Stimulated activated CD4-positive, alpha-beta T cell treated with anti-CD3 and anti-CD28 coated beads, TNF-alpha, amount 100 ng/mL, for 48 hours (primary cell): Measurements from ENCODE around the gene FES.
"Not testable (repeated sequence)": the region's sequence is repeated elsewhere in the genome, so short reads cannot be mapped to it uniquely, and the experiment has no call there.

ENCODE experiments used
- DNase-seq, 3 donors: peaks; one replicate each; pipeline ENCODE4 v3.0.0-alpha.2; 2020; ENCODE audit warnings: low read depth in 3 of 3

FES gene

DNA sequence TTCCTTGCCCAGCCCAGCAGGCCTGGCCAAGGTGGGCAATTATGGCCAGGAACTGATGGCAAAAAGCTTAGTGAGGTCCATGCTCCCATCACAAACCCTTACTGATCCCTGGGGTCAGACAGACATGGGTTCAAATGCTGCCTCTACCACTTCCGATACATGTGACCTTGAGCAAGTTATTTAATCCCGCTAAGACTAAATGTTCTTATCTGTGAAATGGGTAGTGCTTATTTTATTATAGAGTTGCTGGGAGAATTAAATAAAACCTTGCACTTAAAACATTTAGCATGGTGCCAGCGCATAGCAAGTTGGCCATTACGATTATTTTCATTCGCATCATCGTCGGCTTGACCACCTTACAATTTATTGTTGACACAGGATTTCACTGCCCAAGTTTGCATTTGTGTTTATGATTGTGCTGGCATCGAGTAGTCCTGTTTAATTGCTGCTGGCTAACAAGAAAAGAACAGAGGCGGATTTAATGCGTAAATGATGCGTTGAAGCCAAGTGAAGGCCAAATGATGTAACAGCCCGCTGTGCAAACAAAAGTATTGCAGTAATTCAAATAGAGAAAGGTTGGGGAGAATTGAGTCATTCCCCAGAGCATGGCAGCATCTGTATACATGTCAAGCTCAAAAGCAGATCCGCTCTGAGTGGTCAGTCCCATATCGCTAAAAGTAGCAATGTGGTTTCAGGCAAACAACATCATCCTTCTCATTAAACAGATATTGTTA lies 23.2 kb upstream of the FES start:
- no peak for DNase-seq

DNA sequence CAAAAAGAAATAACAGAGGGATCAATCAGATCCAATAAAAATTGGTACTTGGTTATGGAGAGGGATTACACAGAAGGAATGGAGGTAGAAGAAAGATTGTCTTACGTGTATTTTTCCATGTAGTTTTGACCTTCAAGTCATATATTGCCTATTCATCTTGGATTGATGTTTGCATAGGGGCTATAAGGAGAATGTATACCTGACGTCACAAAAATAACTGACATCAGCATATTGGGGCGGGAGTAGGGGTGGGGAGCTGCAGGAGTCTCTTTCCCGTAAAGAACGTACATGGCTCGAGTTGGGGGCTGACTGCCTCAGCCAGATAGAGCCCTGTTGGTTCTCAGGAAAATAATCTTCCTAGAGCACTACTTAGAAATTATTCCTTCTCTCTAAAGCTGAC lies 21.8 kb upstream of the FES start:
- DNase-seq = no peak

DNA sequence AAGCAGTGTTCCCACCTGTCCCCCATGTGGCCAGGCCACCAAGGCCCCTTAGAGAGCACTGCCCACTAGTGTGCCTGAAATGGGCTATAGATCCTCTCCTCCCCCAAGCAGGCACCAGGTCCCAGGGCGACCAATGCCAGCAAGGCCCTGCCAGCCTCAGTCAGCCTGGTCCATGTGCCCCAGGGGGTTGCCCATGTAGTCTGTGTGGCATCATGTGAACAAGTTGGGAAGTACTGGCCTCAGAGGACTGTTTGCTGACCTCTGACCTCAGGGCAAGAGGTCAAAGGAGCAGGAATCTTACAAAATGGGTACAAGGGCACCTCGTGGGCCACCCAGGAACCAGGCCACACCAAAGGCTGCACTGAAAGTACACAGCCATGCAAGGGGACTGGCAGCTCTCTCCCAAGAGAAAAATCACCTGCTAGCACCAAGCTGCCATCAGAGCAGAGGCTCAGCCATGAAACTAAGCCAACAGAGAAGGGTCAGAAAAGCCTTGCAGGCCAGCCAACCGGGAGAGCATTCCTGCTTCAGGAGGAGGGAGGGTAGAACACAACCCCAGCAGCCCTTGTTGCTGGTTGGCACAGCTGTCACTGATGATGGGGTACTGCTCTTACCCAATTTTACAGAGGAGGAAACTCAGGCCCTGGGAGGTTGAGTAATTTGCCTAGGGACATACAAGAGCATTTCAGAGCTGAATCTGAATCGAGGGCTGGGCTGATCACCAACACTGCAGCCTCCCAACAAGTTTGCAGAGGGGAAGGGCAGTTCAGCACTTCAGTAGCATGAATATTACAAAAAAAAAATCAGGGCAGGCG lies 21.1 kb upstream of the FES start:
- DNase-seq = no peak

DNA sequence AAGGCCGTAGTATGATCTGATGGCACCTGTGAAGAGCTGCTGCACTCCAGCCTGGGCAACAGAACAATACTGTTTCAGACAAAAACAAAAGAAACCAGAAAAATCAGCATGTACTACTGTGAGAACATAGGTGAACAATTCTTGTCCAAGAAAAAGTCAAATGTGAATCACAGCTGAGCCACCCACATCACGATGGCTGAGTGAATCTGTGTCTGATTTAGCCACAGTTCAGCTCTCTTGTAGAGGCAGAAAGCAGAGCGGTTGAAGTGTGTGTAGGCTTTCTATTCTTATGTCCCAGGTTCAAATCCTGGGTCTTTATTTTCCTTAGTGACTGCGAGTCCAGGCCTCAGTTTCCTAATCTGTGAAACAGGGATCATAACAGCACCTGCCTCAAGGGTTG lies 20.3 kb upstream of the FES start:
- DNase-seq = no peak

DNA sequence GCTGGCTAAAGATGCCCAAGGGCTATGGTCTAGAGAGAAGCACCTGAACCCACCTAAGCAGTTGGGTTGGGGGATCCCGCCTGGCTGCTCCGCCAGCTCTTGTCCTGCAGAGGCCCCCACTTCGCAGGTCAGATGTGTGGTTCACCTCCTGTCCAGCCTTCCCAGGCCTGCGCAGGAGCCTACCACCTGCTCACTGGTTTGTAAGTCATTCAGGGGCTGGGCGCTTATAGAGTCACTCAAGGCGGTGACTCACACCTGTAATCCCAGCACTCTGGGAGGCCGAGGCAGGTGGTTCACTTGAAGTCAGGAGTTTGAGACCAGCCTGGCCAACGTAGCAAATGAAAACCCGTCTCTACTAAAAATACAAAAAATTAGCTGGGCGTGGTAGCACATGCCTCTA lies 19.8 kb upstream of the FES start:
- no peak for DNase-seq

DNA sequence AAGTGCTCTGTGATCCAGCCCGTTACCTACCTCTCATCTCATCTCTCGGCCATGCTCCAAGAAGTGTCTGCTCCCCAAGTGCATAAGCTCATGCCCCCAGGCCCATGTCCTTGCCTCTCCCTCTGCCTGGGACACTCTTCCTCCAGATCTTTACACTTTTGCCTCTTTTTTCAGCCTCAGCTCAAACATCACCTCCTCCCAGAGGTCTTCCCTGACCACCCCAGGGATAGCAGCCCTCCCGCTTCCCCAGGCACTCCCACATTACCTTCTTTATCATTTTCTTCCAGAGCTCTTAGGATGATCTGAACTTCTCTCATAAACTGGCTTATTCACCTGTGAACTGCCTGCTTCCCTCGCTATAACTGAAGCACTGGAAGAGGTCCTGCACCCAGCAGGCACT lies 18.6 kb upstream of the FES start:
- DNase-seq = no peak

DNA sequence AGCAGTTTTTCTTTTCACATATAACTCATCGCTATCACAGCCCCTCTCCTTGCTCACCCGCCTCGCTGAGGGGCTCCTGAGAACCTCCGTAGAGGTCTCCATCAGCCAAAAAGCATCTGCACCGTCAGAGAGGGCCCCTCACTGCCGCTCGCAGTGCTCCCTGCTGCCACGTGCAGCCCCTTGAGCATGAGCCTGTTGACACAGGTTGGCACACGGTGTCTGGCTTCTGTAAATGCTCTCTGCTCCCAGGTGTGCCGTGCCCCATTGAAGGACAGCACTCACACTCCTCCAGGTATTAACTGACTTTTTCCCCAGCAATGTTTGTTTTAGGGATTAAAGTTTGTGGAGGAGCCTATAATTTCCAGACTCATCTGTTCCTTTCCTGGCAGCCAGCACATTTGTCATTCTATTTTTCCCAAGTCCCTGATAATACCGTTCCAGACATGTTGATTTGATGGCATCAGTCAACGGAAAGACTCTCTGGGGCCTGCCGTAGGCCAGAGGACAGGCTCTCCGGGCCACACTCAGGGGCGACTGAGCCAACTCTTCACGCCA lies 18.1 kb upstream of the FES start:
- no peak for DNase-seq

DNA sequence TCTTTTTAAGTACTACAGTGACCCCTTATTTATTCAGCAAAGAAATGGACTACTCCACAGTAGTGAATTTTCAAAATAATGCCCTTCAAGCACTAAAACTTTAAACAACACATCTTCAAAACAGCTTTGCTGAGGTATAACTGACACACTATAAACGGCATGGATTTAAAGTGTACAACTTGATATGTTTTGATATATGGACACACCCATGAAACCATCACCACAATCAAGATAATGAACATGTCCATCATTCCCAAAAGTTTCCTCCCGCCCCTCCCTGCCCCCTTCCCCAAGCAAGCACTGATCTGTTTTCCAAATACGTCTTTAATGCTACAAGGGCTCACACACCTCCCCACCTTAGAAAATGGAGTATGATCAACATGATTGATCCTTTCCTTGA lies 17.5 kb upstream of the FES start:
- DNase-seq = no peak

DNA sequence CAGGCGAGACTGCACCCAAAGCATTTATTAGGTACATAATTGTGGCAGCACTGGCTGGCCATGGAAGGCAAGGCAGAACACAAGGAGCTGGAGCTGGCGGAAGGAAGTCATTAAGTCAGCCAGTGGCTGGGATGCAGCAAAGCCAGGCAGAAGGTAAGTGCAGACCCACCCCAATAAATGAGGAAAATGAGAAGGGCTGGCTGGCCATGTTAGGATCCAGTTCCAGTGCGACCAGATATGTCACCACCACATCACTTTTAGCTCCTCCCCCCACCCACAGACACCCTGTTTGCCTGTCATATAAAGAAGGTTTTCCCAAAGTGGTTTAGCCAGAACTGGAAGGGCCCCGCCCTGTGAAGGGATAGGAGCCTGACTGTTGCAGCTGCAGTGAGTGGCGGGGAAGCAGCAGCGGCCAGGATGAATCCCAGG lies 16.0 kb upstream of the FES start, which contains the start of gene FURIN:
TSS of gene FURIN (plus strand) at position 328 of the 429 bp plus-strand sequence. CDS start 7,153 bp downstream, outside the sequence.
- DNase-seq = no peak

DNA sequence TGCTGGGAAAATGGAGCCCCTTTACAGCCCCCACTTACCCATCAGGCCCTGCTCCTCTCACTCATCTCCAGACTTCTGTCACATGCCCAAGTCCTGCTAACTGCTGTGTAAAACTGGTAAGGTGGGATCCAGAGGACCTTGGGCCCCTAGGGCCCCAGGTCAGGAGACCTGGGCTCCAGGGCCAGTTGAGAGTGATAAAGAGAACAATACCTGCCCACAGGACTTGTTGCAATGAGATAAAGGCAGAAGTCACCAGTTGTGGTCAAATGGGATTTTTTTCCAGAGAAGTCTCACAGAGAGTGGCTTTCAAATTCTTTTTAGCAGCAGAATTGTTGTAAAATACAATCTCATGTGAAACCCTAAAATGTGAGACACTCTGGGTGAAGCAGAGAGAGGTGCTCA lies 15.2 kb upstream of the FES start:
- no peak for DNase-seq

DNA sequence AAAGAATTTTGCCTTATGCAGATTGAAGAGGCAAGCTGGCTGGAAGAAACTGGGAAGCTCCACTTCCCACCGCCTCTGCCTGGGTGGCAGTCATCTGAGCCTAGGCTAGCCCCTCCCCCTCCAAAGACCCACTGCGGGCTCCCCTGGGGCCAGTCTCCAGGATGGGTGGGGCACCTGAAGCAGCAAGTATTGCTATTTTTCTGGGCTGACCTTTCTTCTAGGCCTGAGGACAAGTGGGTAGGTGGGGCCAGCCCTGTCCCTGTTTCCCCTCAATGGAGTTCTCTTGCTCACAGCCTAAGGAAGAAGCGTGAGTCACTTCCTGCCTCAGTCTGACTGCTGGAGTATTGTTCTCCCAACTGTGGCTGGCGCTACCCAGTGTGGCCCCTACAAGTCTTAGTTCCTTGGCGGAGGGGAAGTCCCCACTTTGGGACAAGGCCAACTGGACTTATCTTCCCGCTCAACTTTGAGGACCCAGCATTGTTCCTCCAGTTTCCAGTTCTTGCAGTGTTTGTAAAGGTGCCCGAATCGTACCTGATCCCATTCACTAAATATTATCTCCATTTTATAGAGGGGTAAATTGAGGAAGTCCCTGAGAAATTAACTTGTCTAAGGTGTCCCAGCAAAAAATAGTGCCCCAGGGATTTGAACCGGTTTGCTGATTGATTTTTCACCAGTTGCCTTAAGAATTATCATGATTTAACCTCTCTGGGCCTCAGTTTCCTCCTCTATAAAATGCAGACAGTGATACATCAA lies 14.5 kb upstream of the FES start:
- DNase-seq = peak in 2 of 3 donors; percentile 39 to 55

DNA sequence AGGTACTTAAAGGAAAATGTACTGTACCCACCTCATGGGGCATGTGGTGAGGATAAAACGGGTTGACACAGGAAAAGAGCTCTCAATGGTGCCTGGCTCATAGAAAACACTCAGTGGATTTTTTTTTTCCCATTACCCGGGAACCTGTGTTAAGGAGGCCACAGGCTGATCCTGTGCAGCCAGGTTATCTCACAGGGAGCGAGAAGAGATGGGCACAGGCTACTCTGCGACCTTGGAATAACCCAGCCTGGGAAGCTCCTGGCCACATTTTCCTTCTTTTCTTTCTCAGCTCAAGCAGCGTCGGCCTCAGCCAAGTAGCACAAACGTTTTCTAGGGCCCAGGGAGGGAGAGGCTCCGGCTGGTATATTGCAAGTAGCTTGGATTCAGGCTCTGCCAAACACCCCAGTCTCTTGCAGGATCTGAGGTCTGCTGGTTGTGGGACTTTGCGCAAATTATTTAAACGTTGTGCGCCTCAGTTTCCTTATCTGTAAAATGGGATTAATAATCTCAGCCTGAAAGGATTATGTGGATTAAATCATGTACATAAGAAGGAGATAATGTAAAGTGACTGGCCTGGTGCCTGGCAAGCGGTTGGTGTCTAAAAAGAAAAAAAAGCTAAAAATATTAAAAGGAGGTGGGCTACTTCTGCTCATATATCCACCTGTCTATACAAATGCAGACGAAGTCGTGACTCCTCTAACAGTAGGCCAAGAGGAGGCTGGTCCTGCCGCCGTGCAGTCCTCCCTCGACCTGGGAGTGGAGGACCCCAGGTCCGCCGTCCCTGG lies 13.8 kb upstream of the FES start:
- DNase-seq = no peak

DNA sequence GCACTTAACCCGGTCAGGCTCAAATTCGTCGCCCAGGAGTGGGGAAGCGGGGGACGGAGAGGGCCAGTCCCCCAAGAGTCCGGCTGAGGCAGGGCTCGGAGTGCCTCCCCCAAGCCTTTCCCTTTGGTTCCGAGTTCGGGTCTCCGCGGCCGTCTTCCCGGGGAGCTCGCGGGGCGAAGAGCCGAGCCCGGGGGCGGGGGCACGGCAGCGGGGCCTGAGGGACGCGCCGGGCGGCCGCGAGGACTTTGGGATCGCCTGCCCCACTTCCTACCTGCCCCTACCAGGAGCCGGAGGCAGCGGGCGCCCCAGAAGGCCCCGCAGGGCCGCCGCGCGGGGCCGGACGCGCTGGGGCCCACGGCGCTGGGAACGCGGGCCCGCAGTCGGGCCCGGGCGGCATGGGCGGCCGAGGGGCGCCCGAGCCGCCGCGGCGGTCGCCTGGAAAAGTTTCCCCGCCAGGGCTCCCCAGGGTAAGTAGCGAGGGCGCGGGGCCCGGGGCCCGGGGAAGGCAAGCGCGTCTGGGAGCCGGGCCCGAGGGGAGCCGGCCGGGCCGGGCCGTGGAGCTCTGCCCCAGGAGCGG lies 13.1 kb upstream of the FES start:
- no peak for DNase-seq

DNA sequence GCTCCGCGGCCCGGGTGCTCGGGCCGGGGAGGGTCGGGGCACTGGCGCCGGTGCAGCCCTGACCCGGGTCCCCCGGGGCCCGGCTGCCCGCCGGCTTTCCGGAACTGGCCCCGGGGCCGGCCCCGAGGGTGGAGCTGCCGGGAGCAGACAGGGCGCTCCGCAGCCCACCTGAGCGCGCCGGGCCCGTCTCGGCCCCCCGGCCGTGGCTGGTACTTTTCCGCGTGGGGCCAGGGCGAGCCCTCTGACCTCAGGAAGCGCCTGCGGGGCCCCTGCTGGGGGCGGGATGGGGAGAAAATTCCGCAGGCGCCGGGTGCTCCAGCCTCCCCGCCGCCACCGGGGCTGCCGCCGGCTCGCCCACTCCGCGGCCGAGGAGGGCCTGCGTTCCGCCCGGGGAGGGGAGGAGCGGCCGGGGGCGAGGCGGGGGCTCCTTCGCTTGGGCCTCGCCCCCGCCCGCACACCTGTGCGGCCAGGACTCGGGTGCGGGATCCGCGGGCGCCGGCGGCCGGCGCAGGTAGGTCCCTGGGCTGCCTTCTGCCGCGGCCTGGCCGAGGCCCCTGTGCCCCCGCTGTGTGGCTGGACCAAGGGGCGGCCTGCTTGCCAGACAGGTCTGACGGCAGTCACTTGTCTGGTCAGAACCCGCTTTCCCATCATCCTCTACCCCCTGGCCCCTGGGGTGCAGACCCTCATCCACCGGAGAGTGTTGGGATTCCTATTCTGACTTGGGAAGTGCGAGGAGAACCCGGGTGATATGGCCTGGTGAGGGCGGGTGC lies 12.4 kb upstream of the FES start:
- no peak for DNase-seq

DNA sequence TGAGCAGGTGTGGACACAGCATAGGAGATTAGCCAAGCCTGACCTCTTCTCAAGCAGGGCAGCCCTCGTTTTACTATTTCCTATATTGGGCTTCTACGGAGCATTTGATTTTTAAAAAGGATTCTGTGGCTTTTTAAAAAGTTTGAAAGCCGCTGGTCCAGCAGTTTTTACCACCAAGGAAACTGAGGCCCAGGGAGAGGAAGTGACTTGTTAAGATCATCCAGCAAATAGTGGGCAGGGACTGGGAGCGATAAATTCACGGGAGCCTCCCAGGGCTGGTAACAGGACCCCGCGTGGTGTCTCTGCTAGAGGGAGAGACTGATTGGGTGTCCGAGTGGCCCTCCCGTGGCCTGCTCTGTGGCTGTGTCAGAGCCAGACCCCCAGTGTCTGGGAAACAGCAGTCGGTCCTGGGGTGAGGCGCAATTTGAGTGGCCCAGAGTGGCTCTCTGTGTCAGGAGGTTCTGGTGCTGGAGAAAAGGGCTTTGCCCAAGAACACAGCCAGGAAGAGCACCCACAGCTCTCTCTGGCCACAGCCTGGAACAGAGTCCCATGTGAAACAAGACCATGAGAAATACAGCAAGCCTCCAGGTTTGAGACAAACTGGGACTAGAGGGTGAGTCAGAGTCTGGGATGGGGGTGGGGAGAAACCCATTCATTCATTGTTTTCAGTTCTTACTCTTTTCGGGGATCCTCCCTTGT lies 11.7 kb upstream of the FES start:
- DNase-seq = peak in 1 of 3 donors; percentile 41

DNA sequence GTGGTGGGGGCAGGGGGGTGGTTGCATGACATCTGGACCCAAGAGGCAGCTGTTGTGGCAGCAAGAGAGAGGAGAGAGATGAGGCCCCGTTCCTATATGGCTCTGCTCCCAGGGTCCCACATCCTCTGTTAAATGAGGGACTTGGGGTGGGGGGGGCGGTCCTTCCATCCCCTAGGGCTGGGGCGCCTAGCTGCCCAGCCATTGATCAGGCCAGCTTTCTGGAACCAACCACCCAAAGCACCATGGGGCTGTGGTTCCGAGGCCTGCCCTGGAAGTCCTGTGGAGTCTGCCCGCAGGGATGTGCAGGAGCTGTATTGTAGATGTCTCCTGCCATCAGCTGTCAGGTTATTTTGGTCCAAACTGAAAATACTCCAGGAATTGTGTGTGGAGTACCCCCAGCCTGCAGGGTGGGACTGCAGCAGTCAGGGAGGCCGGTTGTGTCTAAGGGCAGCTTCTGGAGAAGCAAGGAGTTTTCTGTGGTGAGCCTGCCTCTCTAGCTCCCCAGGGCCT lies 10.8 kb upstream of the FES start:
- no peak for DNase-seq

DNA sequence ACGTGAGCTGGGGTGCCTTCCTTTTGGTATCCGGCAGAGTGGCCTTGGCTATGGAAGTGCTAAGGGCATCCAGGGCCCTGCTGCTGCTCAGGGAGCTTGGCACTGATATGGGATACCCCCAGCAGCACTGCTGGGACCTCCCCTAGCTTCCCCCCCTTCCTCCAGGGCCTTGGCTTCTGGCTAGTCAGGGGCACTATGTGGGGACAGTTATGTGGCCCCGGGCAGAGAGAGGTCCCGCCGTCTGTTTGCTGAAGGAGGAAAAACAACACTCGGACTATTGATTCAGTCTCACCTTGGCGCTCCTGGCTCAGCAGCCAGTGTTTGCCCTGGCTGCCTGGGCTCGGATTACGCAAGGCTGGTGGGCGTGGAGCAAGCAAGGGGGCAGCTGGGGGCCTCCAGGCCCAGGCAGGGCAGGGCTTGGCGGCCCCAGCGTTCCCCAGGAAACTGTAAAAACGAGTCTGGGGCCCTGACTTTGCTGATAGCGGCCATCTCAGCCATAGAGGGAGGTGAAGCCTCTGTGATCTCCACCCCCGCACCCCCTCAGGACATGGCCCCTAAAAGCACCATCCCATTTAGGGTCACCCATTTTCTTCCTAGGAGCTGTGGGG lies 10.2 kb upstream of the FES start:
- DNase-seq = no peak

DNA sequence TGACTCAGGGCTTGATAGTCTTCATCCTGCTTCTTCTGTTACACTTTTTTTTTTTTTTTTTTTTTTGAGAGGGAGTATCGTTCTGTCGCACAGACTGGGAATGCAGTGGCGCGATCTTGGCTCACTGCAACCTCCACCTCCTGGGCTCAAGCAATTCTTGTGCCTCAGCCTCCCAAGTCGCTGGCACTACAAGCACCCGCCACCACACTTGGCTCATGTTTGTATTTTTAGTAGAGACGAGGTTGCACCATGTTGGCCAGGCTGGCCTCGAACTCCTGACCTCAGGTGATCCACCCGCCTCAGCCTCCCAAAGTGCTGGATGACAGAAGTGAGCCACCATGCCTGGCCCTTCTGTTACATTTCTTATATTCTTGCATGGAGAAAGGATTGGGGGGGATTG lies 9.3 kb upstream of the FES start:
- DNase-seq = not testable (repeated sequence)

DNA sequence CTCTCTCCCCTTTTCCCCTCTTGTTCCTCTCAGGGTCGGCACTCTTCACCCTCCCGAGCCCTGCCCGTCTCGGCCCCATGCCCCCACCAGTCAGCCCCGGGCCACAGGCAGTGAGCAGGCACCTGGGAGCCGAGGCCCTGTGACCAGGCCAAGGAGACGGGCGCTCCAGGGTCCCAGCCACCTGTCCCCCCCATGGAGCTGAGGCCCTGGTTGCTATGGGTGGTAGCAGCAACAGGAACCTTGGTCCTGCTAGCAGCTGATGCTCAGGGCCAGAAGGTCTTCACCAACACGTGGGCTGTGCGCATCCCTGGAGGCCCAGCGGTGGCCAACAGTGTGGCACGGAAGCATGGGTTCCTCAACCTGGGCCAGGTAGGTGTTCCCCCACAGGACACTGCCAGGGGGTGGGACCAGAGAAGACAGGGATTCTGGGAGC lies 8.7 kb upstream of the FES start:
- no peak for DNase-seq
